Psoas muscle (tissue), 8 donors: ENCODE results near the gene CDK15. TPM values are rescaled to one million over a fixed set of nuclear protein-coding genes. Genes with fewer than 3 reads are reported as not detected.
A peak's percentile ranks its signal among the peaks of the same experiment; 100 is the strongest.

Source experiments
- ATAC-seq, 4 donors: fragments of 200-7000 bp; cut with Tn5 transposase; one replicate each; pipeline ENCODE4 v1.9.1; 2020; ENCODE audit warnings: moderate library complexity in 3 of 4, mild to moderate bottlenecking in 2 of 4
- DNase-seq, 2 donors: peaks; one replicate each; pipeline ENCODE4 v3.0.0-alpha.2; 2020
- H3K27ac ChIP-seq: fragments of 200-600 bp; one replicate; pipeline ENCODE4 v1.8.0; 2022
- H3K27me3 ChIP-seq, 3 donors: fragments of 200-600 bp in 1 of 3; one replicate each; pipeline versions ENCODE4 v1.6.1 to v1.8.0; 2013 to 2022; ENCODE audit warnings: low read length in 2 of 3, mild to moderate bottlenecking in 2 of 3, moderate library complexity in 1 of 3; ENCODE audit not compliant: insufficient read depth in 3 of 3
- H3K36me3 ChIP-seq, 2 donors: fragments of 200-600 bp in 1 of 2; one replicate each; pipeline versions ENCODE4 v1.6.1 to v1.8.0; 2013 to 2022; ENCODE audit warnings: low read depth in 1 of 2, mild to moderate bottlenecking in 1 of 2, moderate library complexity in 1 of 2; ENCODE audit not compliant: insufficient read depth in 1 of 2
- H3K4me1 ChIP-seq: fragments of 200-600 bp; one replicate; pipeline ENCODE4 v1.8.0; 2022
- H3K4me3 ChIP-seq: fragments of 200-600 bp; one replicate; pipeline ENCODE4 v1.8.0; 2022; ENCODE audit warnings: mild to moderate bottlenecking
- H3K9me3 ChIP-seq: fragments of 200-600 bp; one replicate; pipeline ENCODE4 v1.8.0; 2022
- WGBS, 3 donors: extraction: QIAGEN DNeasy Blood & Tissue Kit; methylation state at CpG; one replicate each; pipeline versions ENCODE4 v1.1.6 to v1.1.7; 2013; 5-methylcytosine and 5-hydroxymethylcytosine counted together
- intact Hi-C, 2 donors: fragments of 100-400 bp; cut with DNase I; formaldehyde crosslinking; loops; one replicate each; pipeline versions ENCODE4 v1.11.0 to v1.14.2; 2022
- long read RNA-seq, 2 donors: library from polyadenylated mRNA; unstranded; transcript quantifications; one replicate each; pipeline ENCODE4 v2.0.0, GENCODE V29; 2021
- polyA plus RNA-seq, 3 donors: library from polyadenylated mRNA; stranded (reverse); fragments of 200-250 nt; gene quantifications; one replicate each; pipeline ENCODE4 v1.2.3, GENCODE V29; 2013
- total RNA-seq, 4 donors: library from RNA; stranded (reverse); fragmentation: NEBNext Ultra II Directional in 2 of 4; extraction: Animal tissue kit (Norgen Biotek cat#: 25700) in 2 of 4; gene quantifications; one replicate each; pipeline versions ENCODE4 v1.2.1 to v1.2.4, GENCODE V29; 2021 to 2023
- TF ChIP-seq, protein P1 (sequence below): fragments of 200-600 bp; IDR thresholded peaks from one replicate; pipeline ENCODE4 v1.8.0; 2022; ENCODE audit warnings: antibody characterized with exemption
- donor health status: healthy with polysubstance abuse.
- donor health status: DM: no; HTN: no; CAD: no; lungs with moderate emphysema.
- donor health status: Bipolar disorder and iron deficiency.
- donor health status: healthy.
- donor health status: DM: yes; HTN: yes; CAD: no.
- donor health status: DM: no; HTN: no; CAD: no.
- donor health status: DM: no; HTN: no; CAD: no.
- donor health status: DM: yes; HTN: yes; CAD: no.

Gene CDK15
- total RNA-seq (under 1 TPM; 0.25 to 0.92 (median 0.37) TPM), polyA plus RNA-seq (under 1 TPM in 2 of 3 donors, not detected in 1; 0.05 to 0.29 TPM)
- long read RNA-seq, donor 1 = 0 reads
- long read RNA-seq, donor 2 = 0 reads

DNA sequence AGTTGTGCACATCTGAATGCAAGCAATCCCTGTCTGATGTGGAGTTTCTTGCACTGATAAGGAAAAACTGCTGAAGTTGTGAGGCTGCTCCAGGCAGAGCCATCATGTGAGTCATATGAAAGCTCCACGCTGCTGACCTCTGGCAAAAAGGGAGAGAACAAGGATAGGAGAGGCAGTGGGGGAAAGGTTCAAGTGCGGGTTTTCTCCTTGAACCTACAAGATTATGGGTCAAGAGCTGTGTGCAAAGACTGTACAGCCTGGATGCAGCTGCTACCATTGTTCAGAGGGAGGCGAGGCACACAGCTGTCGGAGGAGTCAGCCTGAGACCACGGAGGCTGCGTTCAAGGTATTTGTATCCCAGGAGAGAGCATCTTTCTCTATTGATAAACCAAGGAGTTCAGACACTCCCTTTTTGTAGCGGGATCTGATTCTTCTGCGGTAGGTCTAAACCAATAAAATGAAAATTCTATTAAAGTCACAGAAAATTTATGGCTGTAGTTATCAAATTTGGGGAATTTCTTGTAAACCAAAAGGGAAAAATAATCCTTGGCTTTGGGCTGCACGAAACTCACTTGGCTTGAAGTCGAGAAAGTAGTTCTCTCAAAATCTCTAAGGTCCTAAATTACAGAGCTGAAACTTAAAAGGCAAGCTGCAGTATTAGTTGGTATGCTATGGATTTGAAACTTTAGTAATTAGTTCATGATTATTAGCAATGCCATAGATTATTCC lies at the start of gene CDK15:
Gene CDK15 (plus strand): TSS at position 96 of the 729 bp plus-strand sequence. CDS start 128 bp downstream, at position 224.
- Histone ChIP-seq H3K27ac (no peak within 1 kb of the TSS), H3K9me3 (no peaks in the 10 kb centered on the region), H3K4me3 (no peak within 1 kb of the TSS), H3K4me1 (peaks cover 5% of the 10 kb centered on the region), H3K27me3 (no peaks in the 10 kb centered on the region), H3K36me3 (no peaks in the 10 kb centered on the region)
- TF ChIP-seq, protein P1, sequence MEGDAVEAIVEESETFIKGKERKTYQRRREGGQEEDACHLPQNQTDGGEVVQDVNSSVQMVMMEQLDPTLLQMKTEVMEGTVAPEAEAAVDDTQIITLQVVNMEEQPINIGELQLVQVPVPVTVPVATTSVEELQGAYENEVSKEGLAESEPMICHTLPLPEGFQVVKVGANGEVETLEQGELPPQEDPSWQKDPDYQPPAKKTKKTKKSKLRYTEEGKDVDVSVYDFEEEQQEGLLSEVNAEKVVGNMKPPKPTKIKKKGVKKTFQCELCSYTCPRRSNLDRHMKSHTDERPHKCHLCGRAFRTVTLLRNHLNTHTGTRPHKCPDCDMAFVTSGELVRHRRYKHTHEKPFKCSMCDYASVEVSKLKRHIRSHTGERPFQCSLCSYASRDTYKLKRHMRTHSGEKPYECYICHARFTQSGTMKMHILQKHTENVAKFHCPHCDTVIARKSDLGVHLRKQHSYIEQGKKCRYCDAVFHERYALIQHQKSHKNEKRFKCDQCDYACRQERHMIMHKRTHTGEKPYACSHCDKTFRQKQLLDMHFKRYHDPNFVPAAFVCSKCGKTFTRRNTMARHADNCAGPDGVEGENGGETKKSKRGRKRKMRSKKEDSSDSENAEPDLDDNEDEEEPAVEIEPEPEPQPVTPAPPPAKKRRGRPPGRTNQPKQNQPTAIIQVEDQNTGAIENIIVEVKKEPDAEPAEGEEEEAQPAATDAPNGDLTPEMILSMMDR = no peak
- DNase-seq (no peak), ATAC-seq (peak in 3 of 4 donors; percentile 45 to 56 (median 54))
- 36 to 38% (median 36%) methylated on average over 10 of the region's 10 CpGs for WGBS, 3 donors
- intact Hi-C loops = no loop called here

GRCh38 chr2:201758234-201758633 lies 48.1 kb upstream of the CDK15 start:
- TF ChIP-seq, protein P1 = no peak
- no peak for DNase-seq
- Histone ChIP-seq H3K4me1 (no peaks in the 10 kb centered on the region), H3K9me3 (no peaks in the 10 kb centered on the region), H3K4me3 (no peak overlapping the region), H3K27ac (no peak overlapping the region), H3K36me3 (peaks cover 10 to 85% of the 10 kb centered on the region in 2 donors), H3K27me3 (no peaks in the 10 kb centered on the region)
- no peak for ATAC-seq
- 0 to 50% (median 0%) methylated on average over 1 of the region's 1 CpG for WGBS, 3 donors
- intact Hi-C loops = no loop called here

GRCh38 chr2:201758873-201759272 lies 47.5 kb upstream of the CDK15 start:
- Histone ChIP-seq H3K4me3 (no peak overlapping the region), H3K9me3 (no peaks in the 10 kb centered on the region), H3K36me3 (peaks cover 10 to 86% of the 10 kb centered on the region in 2 donors), H3K4me1 (no peaks in the 10 kb centered on the region), H3K27ac (no peak overlapping the region), H3K27me3 (no peaks in the 10 kb centered on the region)
- WGBS, 3 donors = 91 to 97% (median 92%) methylated on average over 3 of the region's 3 CpGs
- TF ChIP-seq, protein P1 = no peak
- ATAC-seq = no peak
- intact Hi-C loops = no loop called here
- DNase-seq = no peak

DNA sequence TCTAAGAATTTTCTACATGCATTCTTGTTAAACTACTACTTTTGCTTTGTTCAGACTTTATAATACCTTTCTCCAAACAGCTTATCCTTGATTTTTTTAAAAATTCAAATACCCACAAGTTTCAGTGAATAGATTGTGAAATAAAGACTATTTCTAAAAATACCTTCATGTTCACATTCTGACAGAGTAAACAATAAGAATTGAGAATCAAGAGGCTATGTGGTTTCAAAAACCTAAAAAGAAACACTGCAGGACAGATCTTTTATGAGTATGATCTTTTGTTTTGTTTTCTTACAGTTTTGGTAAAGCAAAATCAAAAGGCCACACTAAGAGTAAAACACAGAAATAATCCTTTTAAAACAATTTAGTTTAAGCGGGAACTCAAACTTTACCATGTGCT lies 46.8 kb upstream of the CDK15 start:
- H3K27me3 ChIP-seq = no peaks in the 10 kb centered on the region
- peaks cover 5 to 82% of the 10 kb centered on the region in 2 donors for H3K36me3 ChIP-seq
- TF ChIP-seq, protein P1 = no peak
- intact Hi-C loops = no loop called here
- no peaks in the 10 kb centered on the region for H3K4me1 ChIP-seq
- no peak overlapping the region for H3K4me3 ChIP-seq
- no peaks in the 10 kb centered on the region for H3K9me3 ChIP-seq
- WGBS, 3 donors = 96 to 100% (median 100%) methylated on average over 1 of the region's 1 CpG
- DNase-seq (no peak), ATAC-seq (no peak)
- no peak overlapping the region for H3K27ac ChIP-seq
